ENCODE results near the gene SIDT1.
"Not testable (repeated sequence)": the region's sequence is repeated elsewhere in the genome, so short reads cannot be mapped to it uniquely, and the experiment has no call there.

The SIDT1 gene

DNA sequence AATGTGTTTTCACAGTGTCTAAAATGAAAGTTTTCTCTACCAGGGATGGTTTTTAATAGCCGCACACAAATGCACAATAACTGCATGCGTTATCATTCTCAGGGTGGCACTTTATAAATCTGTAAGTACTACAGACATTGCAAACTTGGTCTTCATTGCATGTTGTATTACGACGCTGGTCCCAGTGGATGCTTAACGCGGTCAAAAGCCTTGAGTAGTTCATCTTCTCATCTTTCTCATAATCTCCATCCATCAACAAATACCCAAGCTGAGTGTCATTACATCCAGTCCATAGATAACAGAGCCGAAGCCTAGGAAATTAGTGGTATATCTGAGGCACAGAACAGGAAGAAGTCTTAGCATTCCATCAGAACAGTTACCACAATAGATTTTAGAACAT, 91.5 kb downstream of the SIDT1 start:
- Mint-ChIP-seq H3K27ac (peak overlapping the region; percentile 96), H3K4me3 (no peak overlapping the region), H3K4me1 (peaks cover 30% of the 10 kb centered on the region), H3K27me3 (no peaks in the 10 kb centered on the region), H3K9me3 (no peaks in the 10 kb centered on the region), H3K36me3 (peaks cover 42% of the 10 kb centered on the region)
- DNase-seq (ENCODE audit: low spot score in 2 of 2) = no peak
- no peak for ATAC-seq (ENCODE audit: low read depth)

DNA sequence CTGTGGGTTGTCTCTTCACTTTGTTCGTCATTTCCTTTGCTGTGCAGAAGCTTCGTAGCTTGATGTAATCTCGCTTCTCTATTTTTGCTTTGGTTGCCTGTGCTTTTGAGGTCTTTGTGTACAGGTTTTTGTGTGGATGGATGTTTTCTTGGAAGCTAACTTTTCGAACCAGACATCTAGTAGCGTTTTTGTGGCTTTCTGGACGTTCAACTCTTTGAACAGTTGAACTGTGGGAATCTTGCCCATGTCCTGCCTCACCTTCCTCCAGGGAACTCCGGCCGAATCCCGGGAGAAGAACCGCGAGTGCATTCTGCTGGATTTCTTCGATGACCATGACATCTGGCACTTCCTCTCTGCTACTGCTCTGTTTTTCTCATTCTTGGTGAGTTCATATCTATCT, 93.5 kb downstream of the SIDT1 start:
- Mint-ChIP-seq H3K4me1 (peaks cover 23% of the 10 kb centered on the region), H3K27ac (peak overlapping the region; percentile 96), H3K9me3 (no peaks in the 10 kb centered on the region), H3K4me3 (peak overlapping the region; percentile 79), H3K36me3 (peaks cover 36% of the 10 kb centered on the region), H3K27me3 (no peaks in the 10 kb centered on the region)
- peak; percentile 64 for ATAC-seq (ENCODE audit: low read depth)
- peak in 1 of 2 donors; percentile 41 for DNase-seq (ENCODE audit: low spot score in 2 of 2)

DNA sequence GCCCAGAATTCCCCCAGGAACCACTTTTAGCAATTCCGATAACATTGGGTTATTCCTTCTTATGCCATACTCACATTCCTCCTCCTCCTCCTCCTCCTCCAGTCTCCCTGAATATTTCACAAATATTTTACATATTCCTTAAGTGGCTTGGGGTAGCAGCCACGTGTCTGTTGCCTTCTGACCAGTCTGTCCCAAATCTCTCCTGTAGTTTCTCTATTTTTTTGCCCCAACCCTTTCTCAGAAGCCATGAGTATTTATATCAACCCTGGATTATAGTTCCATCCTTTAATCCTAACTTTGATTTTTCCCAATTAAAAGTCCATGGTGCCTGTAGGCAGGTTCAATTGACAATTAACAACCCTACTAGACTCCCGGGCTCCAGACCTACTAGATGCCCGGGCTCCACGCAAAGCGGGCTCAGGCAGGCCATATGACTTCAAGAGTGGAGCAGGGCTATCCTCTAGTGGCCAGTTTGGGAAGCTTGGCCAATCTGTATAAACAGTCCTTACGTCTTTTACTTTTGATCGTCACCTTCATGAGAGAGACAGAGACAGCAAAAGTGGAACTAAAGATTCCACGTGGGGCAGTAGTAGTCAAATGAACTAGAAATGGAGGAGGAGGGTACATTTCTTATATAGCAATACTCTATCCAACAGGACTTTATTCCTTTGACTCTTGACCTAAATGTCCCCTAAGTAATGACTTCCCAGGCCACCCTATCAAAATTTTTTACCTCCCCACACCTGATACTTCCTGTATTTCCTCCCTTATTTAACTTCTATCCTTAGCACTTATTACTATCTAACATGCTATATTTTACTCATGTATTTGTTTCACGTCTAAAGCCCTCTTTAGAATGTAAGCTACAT, 94.4 kb downstream of the SIDT1 start:
- DNase-seq (ENCODE audit: low spot score in 2 of 2) = peak; percentile 47 to 50

DNA sequence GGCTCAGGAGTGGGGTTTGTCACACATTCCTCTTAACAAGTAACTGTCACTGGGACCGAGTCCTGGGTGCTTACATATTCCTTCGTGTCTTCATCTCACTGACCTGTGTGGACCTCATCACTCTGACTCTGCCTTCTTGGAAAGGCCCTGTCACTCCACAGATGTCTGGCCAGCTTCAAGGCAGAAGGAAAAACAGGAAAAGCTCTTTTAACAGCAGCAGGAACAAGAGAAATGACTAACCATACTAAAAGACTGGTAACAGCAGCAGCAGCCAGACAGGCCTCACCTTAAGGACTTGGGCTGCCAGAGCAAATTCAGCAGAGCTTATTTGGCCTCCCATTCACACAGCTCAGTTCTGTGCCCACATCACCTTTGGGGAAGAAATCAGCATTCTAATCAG, 96.0 kb downstream of the SIDT1 start:
- peaks cover 32% of the 10 kb centered on the region for H3K36me3 Mint-ChIP-seq
- DNase-seq (ENCODE audit: low spot score in 2 of 2) = no peak
- H3K27me3 Mint-ChIP-seq = no peaks in the 10 kb centered on the region
- peaks cover 27% of the 10 kb centered on the region for H3K4me1 Mint-ChIP-seq
- peak overlapping the region; percentile 96 for H3K27ac Mint-ChIP-seq
- no peaks in the 10 kb centered on the region for H3K9me3 Mint-ChIP-seq
- no peak overlapping the region for H3K4me3 Mint-ChIP-seq
- ATAC-seq (ENCODE audit: low read depth) = no peak

More for the DNA sequence above, 94.4 kb downstream of the SIDT1 start:
- Mint-ChIP-seq H3K9me3 (no peaks in the 10 kb centered on the region), H3K4me3 (peak overlapping the region; percentile 79), H3K4me1 (peaks cover 27% of the 10 kb centered on the region), H3K27ac (peak overlapping the region; percentile 96), H3K36me3 (peaks cover 32% of the 10 kb centered on the region), H3K27me3 (no peaks in the 10 kb centered on the region)
- ATAC-seq (ENCODE audit: low read depth) = peak; percentile 87

DNA sequence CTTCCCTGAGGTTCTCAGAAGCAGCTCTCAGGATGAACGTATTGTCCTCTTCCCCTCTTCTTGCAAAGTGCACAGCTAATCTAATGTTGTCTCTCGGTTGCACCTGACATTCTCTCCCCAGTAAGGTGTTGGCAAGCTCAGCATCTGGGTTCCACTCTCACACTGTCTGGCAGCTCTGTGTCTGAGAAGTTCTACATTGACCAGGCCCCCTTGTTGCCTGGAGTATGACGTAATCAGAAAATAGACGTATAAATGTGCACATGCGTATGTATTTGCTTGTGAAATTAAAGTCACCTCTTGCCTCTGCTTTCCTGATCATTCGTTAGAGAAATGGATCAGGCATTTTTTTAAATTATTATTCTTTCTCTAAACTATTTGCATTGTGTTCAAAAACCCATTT, 96.4 kb downstream of the SIDT1 start:
- H3K4me3 Mint-ChIP-seq = peak overlapping the region; percentile 6
- DNase-seq (ENCODE audit: low spot score in 2 of 2) = no peak
- no peaks in the 10 kb centered on the region for H3K27me3 Mint-ChIP-seq
- H3K9me3 Mint-ChIP-seq = no peaks in the 10 kb centered on the region
- H3K4me1 Mint-ChIP-seq = peaks cover 27% of the 10 kb centered on the region
- peak overlapping the region; percentile 96 for H3K27ac Mint-ChIP-seq
- peaks cover 29% of the 10 kb centered on the region for H3K36me3 Mint-ChIP-seq
- no peak for ATAC-seq (ENCODE audit: low read depth)

DNA sequence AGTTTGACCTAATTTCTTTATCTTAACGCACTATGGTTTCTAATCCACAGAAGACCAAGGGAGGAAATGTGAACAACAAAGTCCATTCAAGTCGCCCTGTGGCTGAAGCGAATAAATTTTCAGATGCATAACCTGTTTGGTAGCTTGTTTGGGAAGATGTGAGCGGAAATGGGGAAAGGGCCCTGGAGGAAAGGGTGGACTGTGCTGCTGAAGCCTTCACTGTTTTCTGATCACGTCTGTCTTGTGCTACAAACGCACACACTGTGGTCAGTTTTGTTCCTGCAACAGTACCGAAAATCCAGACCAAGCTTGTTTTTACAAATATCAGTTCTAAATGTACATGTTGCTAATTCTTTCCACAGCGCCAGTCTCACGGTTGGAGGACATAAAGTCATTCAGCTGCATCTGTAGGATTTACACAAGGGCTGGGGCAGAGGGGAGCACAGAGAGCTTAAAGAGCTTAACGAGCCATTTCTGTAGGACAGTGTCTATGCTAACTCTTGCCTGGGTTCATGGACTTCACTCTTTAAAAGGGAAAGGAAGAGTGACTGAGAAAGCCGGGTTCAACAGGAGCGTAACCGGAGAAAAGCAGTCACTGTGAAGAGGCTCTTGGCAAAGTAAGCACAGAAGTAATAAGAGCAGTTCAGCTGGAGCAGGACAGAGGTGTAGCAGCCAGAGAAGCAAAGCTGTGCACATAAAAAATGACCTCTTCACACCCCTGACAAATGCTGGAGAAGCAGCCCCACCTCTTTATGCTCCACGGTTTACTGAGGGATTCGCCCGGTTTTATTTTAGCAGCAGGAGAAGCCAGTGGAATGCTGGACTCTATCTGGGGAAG, 97.4 kb downstream of the SIDT1 start:
- peaks cover 21% of the 10 kb centered on the region for H3K36me3 Mint-ChIP-seq

DNA sequence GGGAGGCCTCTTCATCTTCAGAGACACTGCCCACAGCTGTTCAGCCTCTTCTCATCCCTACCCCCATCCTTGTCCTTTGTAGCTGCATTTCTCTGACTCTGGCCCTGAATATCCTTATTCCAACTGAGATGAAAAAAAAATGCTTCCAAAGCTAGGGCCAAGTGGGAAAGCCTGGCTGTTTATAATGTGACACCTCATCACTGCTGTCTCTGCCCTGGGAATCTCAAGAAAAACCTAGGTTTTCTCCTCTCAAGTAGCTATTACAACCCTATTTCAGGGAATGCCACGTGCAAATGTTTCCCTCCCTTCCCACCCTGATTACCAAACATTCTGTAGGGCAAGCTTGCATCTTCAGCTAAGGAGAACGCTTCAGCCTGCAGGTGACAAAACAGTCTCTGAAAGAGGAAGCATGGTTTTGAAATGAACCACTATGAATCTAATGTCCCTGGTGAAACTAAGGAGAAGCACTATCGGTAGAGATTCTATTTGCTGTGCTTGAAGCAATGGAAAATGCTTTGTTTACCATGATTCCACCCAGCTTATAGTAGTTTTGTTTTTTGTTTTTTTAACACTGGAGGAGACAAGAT, 98.7 kb downstream of the SIDT1 start:
- H3K36me3 Mint-ChIP-seq = peaks cover 15% of the 10 kb centered on the region
- ATAC-seq (ENCODE audit: low read depth) (peak; percentile 40), DNase-seq (ENCODE audit: low spot score in 2 of 2) (no peak)
- H3K4me3 Mint-ChIP-seq = peak overlapping the region; percentile 60
- H3K27ac Mint-ChIP-seq = peak overlapping the region; percentile 90
- H3K27me3 Mint-ChIP-seq = no peaks in the 10 kb centered on the region
- peaks cover 21% of the 10 kb centered on the region for H3K4me1 Mint-ChIP-seq
- no peaks in the 10 kb centered on the region for H3K9me3 Mint-ChIP-seq

More for the DNA sequence above, 97.4 kb downstream of the SIDT1 start:
- ATAC-seq (ENCODE audit: low read depth) (no peak), DNase-seq (ENCODE audit: low spot score in 2 of 2) (no peak)
- peak overlapping the region; percentile 10 for H3K27ac Mint-ChIP-seq
- H3K4me1 Mint-ChIP-seq = peaks cover 27% of the 10 kb centered on the region
- H3K27me3 Mint-ChIP-seq = no peaks in the 10 kb centered on the region
- H3K4me3 Mint-ChIP-seq = no peak overlapping the region
- H3K9me3 Mint-ChIP-seq = no peaks in the 10 kb centered on the region

DNA sequence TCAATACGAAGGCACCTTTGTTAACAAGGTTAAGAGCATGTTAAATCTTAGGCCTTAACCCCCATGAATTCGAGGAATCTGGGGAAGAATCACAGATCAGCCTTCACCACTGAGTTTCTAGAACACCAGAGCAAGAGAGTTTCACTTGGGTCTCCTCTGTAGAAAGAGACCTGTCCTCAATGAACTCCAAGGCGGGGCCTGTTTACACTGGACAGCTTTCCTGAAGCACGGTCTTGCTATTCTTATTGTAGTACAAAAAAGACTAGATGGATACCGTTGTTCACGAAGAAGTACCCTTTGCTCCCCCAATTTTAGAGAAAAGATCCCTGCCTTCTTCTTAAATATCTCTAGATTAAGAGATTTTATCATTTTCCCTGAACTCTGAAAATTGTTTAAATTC, 99.2 kb downstream of the SIDT1 start:
- H3K4me3 Mint-ChIP-seq = no peak overlapping the region
- H3K36me3 Mint-ChIP-seq = peaks cover 14% of the 10 kb centered on the region
- peaks cover 15% of the 10 kb centered on the region for H3K4me1 Mint-ChIP-seq
- H3K27me3 Mint-ChIP-seq = no peaks in the 10 kb centered on the region
- peak overlapping the region; percentile 90 for H3K27ac Mint-ChIP-seq
- ATAC-seq (ENCODE audit: low read depth) (no peak), DNase-seq (ENCODE audit: low spot score in 2 of 2) (no peak)
- H3K9me3 Mint-ChIP-seq = no peaks in the 10 kb centered on the region

DNA sequence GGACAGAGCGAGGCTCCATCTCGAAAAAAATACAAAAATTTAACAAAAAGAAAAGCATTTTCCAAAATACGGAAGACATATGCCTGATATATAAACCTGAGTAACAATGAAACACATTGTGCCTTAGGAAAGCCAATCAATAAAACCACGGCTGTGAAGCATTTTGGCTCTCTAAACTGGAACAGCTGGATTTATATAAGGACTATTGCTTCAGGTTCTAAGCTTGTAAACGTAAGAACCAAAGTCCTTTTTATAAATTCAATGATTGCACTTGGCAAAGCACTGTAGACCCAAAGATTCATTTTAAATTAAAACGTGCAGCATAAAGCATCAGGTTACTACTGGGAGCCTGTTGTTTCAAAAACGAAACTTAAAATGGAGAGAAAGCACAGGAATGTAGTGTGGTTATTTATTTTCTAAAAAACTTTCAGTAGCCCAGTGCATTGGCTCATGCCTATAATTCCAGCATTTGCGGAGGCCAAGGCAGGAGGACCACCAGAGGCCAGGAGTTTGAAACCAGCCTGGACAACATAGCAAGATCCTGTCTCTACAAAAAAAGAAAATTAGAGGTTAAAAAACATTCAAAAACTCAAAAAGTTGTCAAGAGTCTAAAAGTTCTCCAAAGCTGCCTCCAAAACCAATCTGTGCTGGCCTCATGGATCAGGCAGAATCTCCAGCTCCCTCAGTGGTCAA, 102.6 kb downstream of the SIDT1 start:
- Mint-ChIP-seq H3K27ac (no peak overlapping the region), H3K9me3 (no peaks in the 10 kb centered on the region), H3K27me3 (no peaks in the 10 kb centered on the region), H3K4me3 (no peak overlapping the region), H3K4me1 (peaks cover 5% of the 10 kb centered on the region), H3K36me3 (peaks cover 4% of the 10 kb centered on the region)
- no peak for DNase-seq (ENCODE audit: low spot score in 2 of 2)
- no peak for ATAC-seq (ENCODE audit: low read depth)

DNA sequence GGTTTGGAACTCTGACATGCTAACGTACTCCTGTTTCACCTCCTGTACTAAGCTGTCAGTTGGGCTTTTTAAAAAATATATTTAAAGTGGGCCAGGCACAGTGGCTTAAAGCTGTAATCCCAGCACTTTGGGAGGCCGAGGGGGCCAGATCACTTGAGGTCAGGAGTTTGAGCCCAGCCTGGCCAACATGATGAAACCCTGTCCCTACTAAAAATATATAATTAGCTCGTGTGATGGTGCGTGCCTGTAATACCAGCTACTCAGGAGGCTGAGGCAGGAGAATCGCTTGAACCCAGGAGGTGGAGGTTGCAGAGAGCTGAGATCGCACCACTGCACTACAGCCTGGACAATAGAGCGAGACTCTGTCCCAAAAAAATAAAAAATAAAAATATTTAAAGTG, 103.7 kb downstream of the SIDT1 start:
- not testable (repeated sequence) for H3K9me3 Mint-ChIP-seq; DNase-seq (ENCODE audit: low spot score in 2 of 2); H3K4me3 Mint-ChIP-seq; H3K27ac Mint-ChIP-seq; H3K4me1 Mint-ChIP-seq; ATAC-seq (ENCODE audit: low read depth); H3K27me3 Mint-ChIP-seq; H3K36me3 Mint-ChIP-seq

DNA sequence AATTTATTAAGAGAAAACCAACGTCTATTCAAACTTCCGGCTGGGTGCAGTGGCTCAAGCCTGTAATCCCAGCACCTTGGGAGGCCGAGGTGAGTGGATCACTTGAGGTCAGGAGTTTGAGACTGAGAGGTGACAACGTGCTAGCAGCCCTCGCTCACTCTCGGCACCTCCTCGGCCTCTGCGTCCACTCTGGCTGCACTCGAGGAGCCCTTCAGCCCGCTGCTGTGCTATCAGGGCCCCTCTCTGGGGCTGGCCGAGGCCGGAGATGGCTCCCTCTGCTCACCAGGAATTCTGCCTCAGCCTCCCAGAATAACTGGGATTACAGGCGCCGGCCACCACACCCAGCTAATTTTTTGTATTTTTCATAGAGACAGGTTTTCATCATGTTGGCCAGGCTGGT, 105.4 kb downstream of the SIDT1 start:
- Mint-ChIP-seq H3K4me1 (no peaks in the 10 kb centered on the region), H3K27me3 (no peaks in the 10 kb centered on the region), H3K27ac (no peak overlapping the region), H3K9me3 (no peaks in the 10 kb centered on the region), H3K36me3 (no peaks in the 10 kb centered on the region), H3K4me3 (no peak overlapping the region)
- ATAC-seq (ENCODE audit: low read depth) (no peak), DNase-seq (ENCODE audit: low spot score in 2 of 2) (no peak)

DNA sequence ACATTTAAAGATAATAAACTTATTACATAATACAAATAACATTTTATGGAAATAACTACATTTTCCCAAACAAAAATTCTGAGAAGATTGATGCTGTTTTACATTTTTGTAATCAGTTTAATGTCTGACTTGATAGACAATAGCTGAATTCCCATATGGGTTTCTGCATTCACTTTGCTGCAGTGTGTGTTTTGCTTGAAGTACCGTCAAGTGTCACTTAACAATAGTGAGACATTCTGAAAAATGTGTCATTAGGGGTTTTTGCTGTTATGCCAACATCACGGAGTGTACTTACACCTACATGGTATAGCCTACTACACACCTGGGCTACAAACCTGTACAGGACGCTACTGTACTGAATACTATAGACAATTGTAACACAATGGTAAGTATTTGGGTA, 106.6 kb downstream of the SIDT1 start:
- Mint-ChIP-seq H3K4me3 (no peak overlapping the region), H3K36me3 (peaks cover under 1% of the 10 kb centered on the region), H3K9me3 (no peaks in the 10 kb centered on the region), H3K4me1 (no peaks in the 10 kb centered on the region), H3K27ac (no peak overlapping the region), H3K27me3 (no peaks in the 10 kb centered on the region)
- DNase-seq (ENCODE audit: low spot score in 2 of 2) (no peak), ATAC-seq (ENCODE audit: low read depth) (no peak)

DNA sequence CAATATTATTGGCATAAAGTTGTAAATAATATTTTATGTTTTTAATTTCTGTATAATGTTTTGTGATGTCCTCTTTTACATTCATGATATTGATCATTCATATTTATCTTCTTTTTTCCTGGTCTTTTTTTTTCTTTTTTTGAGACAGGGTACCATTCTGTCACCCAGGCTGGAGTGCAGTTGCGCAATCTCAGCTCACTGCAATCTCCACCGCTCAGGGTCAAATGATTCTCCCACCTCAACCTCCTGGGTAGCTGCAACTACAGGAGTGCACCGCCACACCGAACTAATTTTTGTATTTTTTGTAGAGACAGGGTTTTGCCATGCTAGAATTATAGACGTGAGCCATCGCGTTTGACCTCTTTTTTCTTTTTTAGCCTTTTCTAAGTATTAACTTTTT, 111.2 kb downstream of the SIDT1 start:
- ATAC-seq (ENCODE audit: low read depth) (no peak), DNase-seq (ENCODE audit: low spot score in 2 of 2) (no peak)
- H3K4me1 Mint-ChIP-seq = no peaks in the 10 kb centered on the region
- H3K36me3 Mint-ChIP-seq = peaks cover 15% of the 10 kb centered on the region
- H3K4me3 Mint-ChIP-seq = no peak overlapping the region
- no peak overlapping the region for H3K27ac Mint-ChIP-seq
- H3K9me3 Mint-ChIP-seq = peaks cover 6% of the 10 kb centered on the region
- H3K27me3 Mint-ChIP-seq = no peaks in the 10 kb centered on the region
